NCI-H2171 treated with DMSO at 0.1 percent for 48 hours (cell line): ENCODE data around the gene KIAA1328.
A peak's percentile ranks its signal among the peaks of the same experiment; 100 is the strongest.
"Not testable (repeated sequence)": the region's sequence is repeated elsewhere in the genome, so short reads cannot be mapped to it uniquely, and the experiment has no call there.

Experiments
- DNase-seq: peaks from one replicate; lab custom pipeline; 2025; lab: John Stamatoyannopoulos, UW

The KIAA1328 gene

GRCh38 chr18:36826556-36826955 is 2.4 kb upstream of the KIAA1328 start:
- no peak for DNase-seq

GRCh38 chr18:36828157-36828629 is 734 bp upstream of the KIAA1328 start:
- no peak for DNase-seq

DNA sequence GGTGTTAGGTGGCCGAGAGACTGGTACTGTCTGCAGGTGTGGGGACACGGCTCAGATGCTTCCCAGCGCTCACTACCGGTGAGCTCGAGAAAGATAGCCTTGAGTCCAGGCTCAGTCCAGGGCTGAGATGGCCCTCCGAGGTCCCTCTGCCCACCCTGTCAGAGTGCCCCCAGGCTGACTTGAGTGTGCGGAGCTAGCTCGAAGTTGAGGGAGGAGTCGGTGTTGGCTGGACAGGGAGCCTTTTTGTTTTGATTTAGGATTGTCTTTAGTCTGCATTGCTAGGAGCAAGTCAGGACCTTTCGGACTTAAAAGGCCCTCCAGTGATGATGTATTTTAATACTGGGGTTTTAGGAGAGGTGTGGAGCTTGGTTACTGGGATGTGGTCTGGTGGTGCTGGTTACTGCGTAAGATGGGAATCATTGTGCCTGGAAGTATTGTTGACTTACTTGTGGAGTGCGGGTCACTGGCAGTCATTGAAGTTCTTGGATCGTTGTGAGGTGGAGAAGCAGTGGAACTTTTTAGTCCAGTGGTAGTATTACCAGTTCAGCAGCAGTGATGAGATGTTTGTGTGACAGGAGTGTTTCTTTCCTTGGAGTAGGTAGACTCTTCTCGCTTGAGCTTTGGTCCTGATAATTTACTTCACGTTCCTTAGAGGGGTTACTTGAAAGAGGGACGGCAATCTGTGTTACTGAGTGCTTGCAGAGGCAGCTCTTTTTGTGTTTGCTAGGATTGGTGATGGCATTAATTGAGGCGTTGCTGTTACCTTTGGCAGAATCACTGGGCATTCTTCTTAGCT is 633 bp downstream of the KIAA1328 start:
- peak; percentile 14 for DNase-seq

GRCh38 chr18:36830158-36830495 is 1.2 kb downstream of the KIAA1328 start:
- no peak for DNase-seq

- no peak for DNase-seq
Observed at GRCh38 chr18:36831139-36831538, 2.2 kb downstream of the KIAA1328 start.

DNA sequence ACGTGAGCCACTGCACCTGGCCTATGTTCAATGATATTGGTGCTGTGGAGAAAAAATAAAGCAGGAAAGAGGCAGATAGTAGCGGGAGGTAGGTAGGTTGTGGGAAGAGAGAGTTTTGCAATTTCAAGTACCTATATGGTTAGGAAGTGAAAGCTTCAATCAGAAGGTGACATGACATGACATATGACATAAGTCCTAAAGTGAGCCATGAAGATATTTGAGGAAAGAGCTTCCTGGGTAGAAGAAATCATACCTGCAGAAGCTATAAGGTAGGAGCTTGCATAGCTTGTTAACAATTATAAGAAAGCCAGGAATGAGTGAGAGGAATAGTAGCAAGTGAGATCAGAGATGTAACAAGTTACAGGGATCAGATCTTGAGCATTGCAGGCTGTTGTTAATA is 4.2 kb downstream of the KIAA1328 start:
- no peak for DNase-seq

DNA sequence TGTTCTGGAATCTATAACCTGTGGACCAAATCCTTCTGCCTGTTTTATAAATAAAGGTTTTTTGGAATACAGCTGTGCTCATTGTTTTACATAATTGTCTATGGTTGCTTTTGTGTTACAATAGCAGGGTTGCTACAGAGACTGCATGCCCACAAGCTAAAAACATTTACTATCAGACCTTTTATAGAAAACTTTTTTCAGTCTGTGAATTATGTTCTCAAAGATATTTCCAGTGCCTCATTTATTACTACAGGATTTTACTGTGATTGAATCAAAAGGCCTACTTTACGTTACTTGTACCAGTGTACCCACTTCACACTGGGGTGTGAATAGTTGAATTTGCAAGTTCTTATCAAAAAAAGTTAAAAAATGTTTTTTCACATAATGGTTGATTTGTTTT is 7.0 kb downstream of the KIAA1328 start:
- no peak for DNase-seq

DNA sequence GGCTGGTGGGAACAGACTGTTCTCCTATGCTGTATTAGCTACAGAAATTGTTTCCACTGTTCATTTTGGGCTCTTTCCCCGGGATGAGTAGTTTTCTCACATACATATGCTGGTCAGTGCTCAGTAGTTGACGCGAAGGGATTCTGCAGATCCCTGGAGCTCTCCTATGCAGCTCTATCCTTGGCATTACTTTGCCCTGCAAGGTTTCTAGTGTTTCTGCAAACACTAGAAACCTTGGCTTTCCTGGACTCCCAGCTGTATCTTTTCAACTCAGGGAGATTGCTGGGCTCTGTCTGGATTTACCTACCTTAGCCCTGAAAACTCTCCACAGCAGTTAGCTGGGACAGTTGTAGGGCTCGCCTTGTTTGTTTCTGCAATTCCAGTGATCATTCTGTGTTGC is 10.9 kb downstream of the KIAA1328 start:
- DNase-seq, result no peak

GRCh38 chr18:36843199-36843598 is 14.3 kb downstream of the KIAA1328 start:
- no peak for DNase-seq

GRCh38 chr18:36843784-36844183 is 14.9 kb downstream of the KIAA1328 start:
- DNase-seq, result no peak

DNA sequence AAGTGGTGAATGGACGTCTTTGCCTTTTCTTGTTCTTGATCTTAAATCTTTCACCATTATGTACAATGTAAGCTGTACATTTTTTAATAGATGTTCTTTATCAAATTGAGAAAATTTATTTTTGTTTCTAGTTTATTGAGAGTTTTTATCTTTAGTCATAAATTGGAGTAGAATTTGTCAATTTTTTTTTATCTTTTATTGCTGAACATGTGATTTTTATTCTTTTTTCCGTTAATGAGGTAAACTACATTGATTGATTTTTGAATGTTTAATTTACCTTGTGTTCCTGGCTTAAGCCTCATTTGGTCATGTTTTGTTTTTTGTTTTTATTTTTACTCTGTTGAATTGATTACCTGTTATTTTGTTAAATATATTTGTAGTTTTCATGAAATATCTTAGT is 19.7 kb downstream of the KIAA1328 start:
- DNase-seq, result no peak

DNA sequence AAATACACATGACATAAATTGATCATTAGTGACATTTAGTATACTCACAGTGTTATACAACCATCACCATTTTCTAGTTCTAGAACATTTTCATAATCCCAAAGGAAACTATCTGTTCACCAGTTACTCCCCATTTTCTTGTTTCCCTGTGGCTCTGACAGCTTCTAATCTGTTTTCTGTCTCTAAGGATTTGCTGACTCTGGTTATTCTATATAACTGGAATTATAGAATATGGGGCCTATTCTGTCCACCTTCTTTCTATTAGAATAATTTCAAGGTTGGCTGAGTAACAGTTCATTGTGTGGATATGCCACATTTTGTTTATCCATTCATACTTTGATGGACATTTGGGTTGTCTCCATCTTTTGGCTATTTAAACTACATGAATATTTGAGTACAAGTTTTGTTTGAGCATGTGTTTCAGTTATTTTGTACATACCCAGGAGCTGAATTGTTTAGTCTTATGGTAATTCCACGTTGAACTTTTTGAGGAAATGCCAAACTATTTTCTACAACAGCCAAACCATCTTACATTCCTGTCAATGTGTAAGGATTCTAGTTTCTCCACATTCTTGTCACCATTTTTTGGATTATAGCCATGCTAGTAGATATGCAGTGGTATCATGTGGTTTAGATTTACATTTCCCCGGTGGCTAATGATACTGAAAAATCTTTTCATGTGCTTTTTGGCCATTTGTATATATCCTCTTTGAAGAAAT is 20.5 kb downstream of the KIAA1328 start:
- DNase-seq, result no peak

DNA sequence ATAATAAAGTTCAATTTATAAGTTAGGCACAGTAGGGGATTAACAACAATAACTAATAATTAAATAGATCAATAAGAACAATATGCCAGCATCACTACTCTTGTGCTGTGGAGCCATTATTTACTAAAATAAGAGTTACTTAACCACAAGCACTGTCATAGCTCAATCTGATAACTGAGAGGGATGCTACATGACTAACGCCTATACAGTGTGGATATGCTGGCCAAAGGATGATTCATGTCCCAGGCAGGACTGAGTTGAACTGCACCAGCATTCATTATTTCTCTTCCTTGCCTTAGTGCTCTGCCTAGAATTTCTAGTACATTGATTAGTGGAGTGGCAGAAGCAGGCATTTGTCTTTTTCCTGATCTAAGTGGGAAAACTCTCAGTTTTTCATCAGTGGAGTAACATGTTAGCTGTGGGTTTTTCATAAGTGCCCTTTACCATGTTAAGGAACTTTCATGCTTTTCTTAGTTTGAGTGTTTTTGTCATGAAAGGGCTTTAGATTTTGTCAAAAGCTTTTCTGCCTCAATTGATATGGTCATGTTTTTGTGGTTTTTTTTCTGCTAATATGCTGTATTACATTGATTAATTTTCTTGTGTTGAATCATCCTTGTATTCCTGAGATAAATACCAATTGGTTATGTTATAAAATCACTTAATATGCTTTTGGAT is 21.7 kb downstream of the KIAA1328 start:
- no peak for DNase-seq

DNA sequence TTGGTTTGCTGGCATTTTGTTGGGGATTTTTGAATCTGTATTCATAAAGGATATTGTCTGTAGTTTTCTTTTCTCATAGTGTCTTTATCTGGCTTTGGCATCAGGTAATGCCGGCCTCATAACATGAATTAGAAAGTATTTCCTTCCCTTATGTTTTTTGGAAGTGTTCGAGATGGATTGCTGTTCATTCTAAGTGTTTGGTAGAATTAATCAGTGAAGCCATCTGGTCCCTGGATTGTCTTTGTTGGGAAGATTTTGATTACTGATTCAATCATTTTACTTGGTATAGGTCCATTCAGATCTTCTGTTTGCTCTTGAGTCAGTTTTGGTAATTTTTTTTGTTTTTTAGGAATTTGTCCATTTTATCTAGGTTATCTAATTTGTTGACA is 22.3 kb downstream of the KIAA1328 start:
- DNase-seq, result no peak

GRCh38 chr18:36856815-36857214 is 27.9 kb downstream of the KIAA1328 start:
- DNase-seq, result no peak

DNA sequence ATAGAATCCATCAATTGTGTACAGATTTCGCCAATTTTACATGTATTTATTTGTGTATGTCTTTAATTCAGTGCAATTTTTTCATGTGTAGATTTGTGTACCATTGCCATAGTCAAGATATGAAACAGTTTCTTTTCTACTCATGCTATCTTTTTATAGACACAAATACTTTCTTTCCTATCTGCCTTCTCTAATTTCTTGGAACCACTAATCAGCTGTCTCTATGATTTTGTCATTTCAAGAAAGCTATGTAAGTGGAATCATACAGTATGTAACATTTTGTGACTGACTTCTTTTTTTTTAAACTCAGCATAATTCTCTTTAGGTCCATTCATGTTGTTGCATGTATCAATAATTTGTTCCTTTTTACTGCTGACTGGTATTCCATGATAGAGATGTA is 33.3 kb downstream of the KIAA1328 start:
- DNase-seq, result no peak

DNA sequence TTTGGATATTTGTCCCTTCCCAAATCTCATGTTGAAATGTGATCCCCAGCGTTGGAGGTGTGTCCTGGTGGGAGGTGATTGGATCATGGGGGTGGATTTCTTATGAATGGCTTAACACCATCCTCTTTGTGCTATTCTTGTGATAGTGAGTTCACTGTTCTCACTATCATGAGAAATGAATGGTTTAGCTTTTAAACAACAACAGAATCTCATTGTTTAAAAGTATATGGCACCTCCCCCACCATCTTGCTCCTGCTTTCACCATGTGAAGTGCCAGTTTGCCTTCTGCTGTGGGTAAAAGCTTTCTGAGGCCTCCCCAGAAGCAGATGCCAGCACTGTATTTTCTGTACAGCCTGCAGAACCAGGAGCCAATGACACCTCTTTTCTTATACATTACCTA is 38.1 kb downstream of the KIAA1328 start:
- DNase-seq, result no peak

- DNase-seq, result no peak
Observed at GRCh38 chr18:36871801-36872200, 42.9 kb downstream of the KIAA1328 start.

GRCh38 chr18:36872329-36872728 is 43.4 kb downstream of the KIAA1328 start:
- no peak for DNase-seq

DNA sequence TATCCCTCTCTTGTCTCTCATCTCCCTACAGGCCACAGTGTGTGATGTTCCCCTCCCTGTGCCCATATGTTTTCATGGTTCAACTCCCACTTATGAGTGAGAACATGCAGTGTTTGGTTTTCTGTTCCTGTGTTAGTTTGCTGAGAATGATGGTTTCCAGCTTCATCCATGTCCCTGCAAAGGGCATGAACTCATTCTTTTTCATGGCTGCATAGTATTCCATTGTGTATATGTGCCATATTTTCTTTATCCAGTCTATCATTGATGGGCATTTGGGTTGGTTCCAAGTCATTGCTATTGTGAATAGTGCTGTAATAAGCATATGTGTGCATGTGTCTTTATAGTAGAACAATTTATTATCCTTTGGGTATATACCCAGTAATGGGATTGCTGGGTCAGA is 44.9 kb downstream of the KIAA1328 start:
- not testable (repeated sequence) for DNase-seq

- not testable (repeated sequence) for DNase-seq
Observed at GRCh38 chr18:36879796-36880195, 50.9 kb downstream of the KIAA1328 start.

GRCh38 chr18:36885981-36886380 is 57.1 kb downstream of the KIAA1328 start:
- DNase-seq, result no peak

- no peak for DNase-seq
Observed at GRCh38 chr18:36887114-36887513, 58.2 kb downstream of the KIAA1328 start.
